Measurements from ENCODE around the gene SPIC.

DNA sequence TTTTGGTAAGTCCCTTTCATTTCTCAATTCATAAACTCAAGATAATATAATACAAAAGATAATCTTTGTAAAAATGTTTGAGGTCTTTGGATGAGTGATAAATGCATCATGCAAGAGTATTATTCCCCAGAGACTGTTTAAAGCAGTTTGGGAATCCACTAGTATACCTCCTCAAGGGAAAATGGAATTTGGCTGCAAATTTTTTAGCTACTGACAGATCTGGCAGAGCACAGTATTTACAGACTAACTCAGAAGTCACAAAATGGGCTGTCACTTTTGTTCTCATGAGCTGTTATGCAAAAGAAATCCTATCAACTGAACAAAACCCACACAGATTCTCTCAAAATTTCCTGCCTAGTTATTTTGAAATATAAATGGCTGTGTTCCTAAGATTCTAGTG is 9.9 kb downstream of the SPIC start:
- TF ChIP-seq, protein P1, sequence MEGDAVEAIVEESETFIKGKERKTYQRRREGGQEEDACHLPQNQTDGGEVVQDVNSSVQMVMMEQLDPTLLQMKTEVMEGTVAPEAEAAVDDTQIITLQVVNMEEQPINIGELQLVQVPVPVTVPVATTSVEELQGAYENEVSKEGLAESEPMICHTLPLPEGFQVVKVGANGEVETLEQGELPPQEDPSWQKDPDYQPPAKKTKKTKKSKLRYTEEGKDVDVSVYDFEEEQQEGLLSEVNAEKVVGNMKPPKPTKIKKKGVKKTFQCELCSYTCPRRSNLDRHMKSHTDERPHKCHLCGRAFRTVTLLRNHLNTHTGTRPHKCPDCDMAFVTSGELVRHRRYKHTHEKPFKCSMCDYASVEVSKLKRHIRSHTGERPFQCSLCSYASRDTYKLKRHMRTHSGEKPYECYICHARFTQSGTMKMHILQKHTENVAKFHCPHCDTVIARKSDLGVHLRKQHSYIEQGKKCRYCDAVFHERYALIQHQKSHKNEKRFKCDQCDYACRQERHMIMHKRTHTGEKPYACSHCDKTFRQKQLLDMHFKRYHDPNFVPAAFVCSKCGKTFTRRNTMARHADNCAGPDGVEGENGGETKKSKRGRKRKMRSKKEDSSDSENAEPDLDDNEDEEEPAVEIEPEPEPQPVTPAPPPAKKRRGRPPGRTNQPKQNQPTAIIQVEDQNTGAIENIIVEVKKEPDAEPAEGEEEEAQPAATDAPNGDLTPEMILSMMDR (IDR thresholded peaks at IDR 0.05; ENCODE audit: low read depth, low read length, poor library complexity, severe bottlenecking): no peak
- no peak for TF ChIP-seq EZH2phosphoT487 (IDR thresholded peaks at IDR 0.05; ENCODE audit: borderline replicate concordance, low read length)

Data from DOHH2 (cell line).